IPS DF 6.9 (cell line): Measurements from ENCODE around the gene CDY1.
"Not testable (repeated sequence)": the region's sequence is repeated elsewhere in the genome, so short reads cannot be mapped to it uniquely, and the experiment has no call there.

Source experiments
- DNase-seq: peaks from one replicate; pipeline ENCODE4 v3.0.0-alpha.2; 2013; ENCODE audit warnings: low read depth, low spot score
- H3K27ac ChIP-seq: one replicate; pipeline ENCODE4 v1.5.1; 2013; ENCODE audit warnings: low read length, control low read depth
- H3K27me3 ChIP-seq: 2 replicates; pipeline ENCODE4 v1.6.1; 2013; ENCODE audit warnings: mild to moderate bottlenecking, low read length; ENCODE audit not compliant: control insufficient read depth, insufficient read depth
- H3K36me3 ChIP-seq: 2 replicates; pipeline ENCODE4 v1.6.1; 2013; ENCODE audit warnings: low read length; ENCODE audit not compliant: control insufficient read depth, insufficient read depth
- H3K4me1 ChIP-seq: 2 replicates; pipeline ENCODE4 v1.6.1; 2013; ENCODE audit warnings: low read length; ENCODE audit not compliant: control insufficient read depth, insufficient read depth
- H3K4me3 ChIP-seq: 2 replicates; pipeline ENCODE4 v1.5.1; 2013; ENCODE audit warnings: mild to moderate bottlenecking, low read length
- H3K9me3 ChIP-seq: 2 replicates; pipeline ENCODE4 v1.6.1; 2013; ENCODE audit warnings: low read length, inconsistent platforms; ENCODE audit not compliant: control insufficient read depth, insufficient read depth
- WGBS: extraction: QIAGEN DNeasy Blood & Tissue Kit; methylation state at CpG from one replicate; pipeline ENCODE4 v1.1.7; 2013; ENCODE audit warnings: mixed read lengths, missing lambda C conversion rate; ENCODE audit not compliant: insufficient read length, insufficient coverage; 5-methylcytosine and 5-hydroxymethylcytosine counted together

CDY1 gene, protein sequence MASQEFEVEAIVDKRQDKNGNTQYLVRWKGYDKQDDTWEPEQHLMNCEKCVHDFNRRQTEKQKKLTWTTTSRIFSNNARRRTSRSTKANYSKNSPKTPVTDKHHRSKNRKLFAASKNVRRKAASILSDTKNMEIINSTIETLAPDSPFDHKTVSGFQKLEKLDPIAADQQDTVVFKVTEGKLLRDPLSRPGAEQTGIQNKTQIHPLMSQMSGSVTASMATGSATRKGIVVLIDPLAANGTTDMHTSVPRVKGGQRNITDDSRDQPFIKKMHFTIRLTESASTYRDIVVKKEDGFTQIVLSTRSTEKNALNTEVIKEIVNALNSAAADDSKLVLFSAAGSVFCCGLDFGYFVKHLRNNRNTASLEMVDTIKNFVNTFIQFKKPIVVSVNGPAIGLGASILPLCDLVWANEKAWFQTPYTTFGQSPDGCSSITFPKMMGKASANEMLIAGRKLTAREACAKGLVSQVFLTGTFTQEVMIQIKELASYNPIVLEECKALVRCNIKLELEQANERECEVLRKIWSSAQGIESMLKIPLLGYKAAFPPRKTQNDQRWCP

DNA sequence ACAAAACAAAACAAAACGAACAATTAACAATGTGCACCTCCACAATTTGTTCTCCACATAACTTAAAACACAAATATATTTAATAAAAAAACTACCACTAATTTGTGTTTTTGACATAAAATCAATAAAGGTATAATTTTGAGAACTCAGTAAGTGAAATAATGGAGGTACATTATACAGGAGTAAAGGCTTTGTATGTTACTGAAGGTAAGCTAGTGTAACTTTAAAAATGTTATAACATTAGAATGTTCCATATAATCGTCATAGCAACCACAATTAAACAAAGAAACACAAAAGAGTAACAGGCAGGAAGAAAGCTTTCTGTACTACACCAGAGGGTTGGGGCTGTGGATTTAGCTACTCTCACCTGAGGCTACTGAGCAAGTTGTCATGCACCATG is at the start of gene CDY1:
CDY1 (plus strand) TSS at position 301 of the 400 bp plus-strand sequence. CDS start 326 bp downstream, outside the sequence.
- H3K4me3 ChIP-seq, H3K4me1 ChIP-seq, H3K36me3 ChIP-seq, H3K27ac ChIP-seq, H3K27me3 ChIP-seq, H3K9me3 ChIP-seq, DNase-seq: not testable (repeated sequence)
- no CpG with 5 or more reads among the region's 2 CpGs for WGBS

DNA sequence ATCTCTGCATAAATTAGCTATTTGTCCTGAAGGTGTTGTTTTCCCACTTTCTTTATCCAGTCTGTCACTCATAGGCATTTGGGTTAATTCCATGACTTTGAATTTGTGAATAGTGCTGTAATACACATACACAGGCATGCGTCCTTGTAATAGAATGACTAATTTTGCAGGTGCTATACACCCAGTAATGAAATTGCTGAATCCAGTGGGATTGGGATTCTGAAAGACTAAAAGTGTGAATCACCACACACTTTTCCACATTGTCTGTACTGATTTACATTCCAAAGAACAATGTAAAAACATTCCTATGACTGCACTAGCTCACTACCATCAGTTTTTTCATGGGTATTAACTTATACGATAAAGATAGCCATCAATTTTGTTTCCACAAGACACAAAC is 28.6 kb upstream of the CDY1 start:
- H3K36me3 ChIP-seq, H3K9me3 ChIP-seq, H3K4me1 ChIP-seq, H3K27me3 ChIP-seq, H3K4me3 ChIP-seq, H3K27ac ChIP-seq, DNase-seq: not testable (repeated sequence)
- WGBS: no CpG with 5 or more reads among the region's 2 CpGs

DNA sequence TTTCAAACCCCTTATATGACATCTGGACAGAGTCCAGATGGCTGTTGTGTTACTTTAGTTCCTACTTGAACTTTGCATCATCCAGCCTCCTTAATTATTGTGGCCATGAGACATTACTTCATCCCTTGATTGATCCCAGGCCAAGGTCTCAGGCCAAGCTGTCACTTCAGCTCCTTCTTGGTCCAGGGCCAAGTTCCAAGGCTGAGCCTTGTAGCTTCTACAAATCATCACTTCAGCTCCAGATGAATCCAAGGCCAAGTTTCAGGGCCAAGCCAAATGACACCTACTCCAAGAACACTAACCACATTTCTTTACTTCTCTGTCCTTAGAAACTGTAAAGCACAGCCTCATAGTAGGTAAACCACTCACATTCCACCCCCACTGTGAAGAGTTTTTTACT is 1.7 kb upstream of the CDY1 start:
- H3K9me3 ChIP-seq, H3K4me1 ChIP-seq, H3K27me3 ChIP-seq, H3K4me3 ChIP-seq, H3K27ac ChIP-seq, H3K36me3 ChIP-seq, DNase-seq: not testable (repeated sequence)

DNA sequence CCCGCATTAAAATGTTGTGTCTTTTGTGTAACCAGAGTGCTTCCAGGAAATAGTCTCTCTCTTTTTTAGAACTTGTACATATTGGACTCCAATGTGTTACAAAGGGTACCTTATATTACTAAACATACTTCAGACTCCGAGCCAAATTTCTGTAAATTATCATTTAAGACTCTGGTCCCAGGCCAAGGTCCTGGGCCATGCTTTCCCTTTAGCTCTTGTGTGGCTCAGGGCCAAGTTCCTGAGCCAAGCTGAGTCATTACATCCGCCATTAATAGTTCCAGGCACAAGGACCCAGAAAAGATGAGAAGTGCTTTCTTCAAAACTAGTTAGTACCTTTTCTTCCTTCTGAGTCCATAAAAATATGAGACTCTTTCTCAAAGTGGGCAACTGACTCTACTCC is 4.6 kb downstream of the CDY1 start:
- no CpG with 5 or more reads among the region's 3 CpGs for WGBS
- DNase-seq, H3K36me3 ChIP-seq: not testable (repeated sequence)

DNA sequence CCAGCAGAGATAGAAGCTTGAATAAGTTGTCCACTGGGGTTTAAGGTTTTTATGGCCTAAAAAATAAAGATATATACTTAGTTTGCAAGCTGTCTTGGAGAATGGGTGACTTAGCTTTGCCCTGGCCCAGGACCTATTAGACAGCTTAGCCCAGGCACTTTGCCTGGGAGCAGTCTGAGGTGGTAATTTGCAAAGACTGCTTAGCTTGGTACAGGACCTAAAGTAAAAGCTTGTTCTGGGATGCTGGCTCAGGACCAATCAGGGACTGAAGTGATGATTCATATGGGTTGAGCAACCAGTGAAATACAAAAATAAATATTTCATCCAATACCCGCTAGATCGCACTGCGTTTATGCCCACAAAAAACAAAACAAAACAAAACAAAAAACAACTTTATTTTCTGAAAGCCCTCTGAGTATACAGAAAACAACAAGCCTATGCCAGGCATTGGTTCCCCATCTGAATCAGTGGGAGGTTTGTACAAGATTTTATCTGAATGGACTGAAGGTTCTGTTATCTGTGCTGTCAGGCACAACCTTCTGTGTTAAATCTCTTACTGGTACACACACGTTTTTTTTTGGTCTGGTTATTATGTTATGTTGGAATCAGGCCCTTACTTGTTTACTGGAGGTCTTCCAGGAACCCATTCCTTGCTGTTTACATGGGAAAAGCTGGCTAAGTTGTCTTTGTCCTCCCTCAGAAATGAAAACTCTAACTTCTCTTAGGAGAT is 8.6 kb downstream of the CDY1 start:
- H3K9me3 ChIP-seq, DNase-seq, H3K27ac ChIP-seq, H3K27me3 ChIP-seq, H3K4me3 ChIP-seq, H3K4me1 ChIP-seq, H3K36me3 ChIP-seq: not testable (repeated sequence)
- WGBS: no CpG with 5 or more reads among the region's 4 CpGs

More for the DNA sequence above, 4.6 kb downstream of the CDY1 start:
- not testable (repeated sequence) for H3K9me3 ChIP-seq, H3K4me1 ChIP-seq, H3K27me3 ChIP-seq, H3K27ac ChIP-seq, H3K4me3 ChIP-seq

DNA sequence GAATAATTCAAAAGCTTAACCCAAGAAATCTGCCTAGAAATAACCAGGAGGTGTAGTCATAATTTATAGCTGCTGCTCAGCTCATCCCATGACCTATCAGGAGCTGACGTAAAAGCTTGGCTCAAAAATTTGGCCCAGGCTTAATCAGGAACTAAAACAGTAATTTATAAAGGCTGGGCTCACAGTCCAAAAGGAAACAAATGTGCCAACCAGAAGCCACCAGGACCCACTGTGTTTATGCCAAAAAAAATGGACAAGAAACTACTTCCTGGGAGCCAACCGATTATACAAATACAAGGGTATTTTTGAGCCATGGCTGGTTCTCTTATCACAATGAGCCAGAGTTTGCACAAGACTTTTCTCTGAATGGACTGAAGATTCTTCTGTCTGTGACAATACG is 17.9 kb downstream of the CDY1 start:
- not testable (repeated sequence) for H3K27me3 ChIP-seq, H3K9me3 ChIP-seq, H3K4me1 ChIP-seq, H3K4me3 ChIP-seq, DNase-seq, H3K27ac ChIP-seq, H3K36me3 ChIP-seq
- WGBS: no CpG with 5 or more reads among the region's 3 CpGs

DNA sequence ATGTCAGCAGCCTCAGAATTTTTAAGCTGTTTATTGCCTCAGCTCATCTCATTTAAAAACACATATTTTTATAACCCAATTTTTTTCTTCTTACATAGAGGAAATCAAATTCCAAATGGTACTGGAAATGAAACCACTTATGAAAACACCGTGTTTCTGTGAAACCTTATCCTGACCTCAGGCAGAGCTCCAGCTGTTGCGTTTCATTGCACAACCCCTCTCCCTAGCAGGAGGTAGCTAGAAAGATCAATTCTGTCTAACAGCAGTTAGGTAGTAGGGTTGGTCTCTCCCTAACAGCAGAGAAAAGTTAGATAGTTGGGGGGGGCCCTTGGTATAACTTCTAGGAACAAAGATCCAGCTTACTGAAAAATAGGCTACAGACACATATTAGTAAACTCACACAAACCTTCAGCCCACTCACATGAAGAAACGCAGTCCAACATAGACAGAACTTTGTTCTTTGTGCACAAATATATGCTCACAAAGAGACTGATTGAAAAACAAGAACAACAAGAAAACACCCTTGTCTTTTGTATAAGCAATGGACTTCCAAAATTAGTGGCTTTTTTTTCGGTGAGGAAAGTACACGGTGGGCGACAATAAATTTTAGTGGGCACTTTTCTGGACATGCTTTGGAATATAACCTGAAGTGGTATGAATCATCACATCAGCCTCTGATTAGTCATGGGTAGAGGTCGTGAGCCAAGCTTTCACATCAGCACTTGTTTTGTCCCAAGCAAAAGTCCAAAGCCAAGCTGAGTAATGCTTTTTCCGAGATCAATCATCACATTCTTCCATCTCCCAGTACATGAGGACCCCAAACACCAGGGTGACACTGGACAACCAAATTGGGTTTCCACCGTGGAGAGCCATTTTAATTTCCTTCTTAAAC is 21.4 kb downstream of the CDY1 start:
- not testable (repeated sequence) for H3K36me3 ChIP-seq, DNase-seq, H3K4me1 ChIP-seq, H3K9me3 ChIP-seq, H3K27me3 ChIP-seq, H3K27ac ChIP-seq, H3K4me3 ChIP-seq
- no CpG with 5 or more reads among the region's 9 CpGs for WGBS
